GM23338 (cell line): ENCODE measurements around the gene POR. TPM values are rescaled to one million over a fixed set of nuclear protein-coding genes. Genes with fewer than 3 reads are reported as not detected.

Experiments
- ATAC-seq: fragments of 200-7000 bp; cut with Tn5 transposase; 3 replicates; pipeline ENCODE4 v1.9.1; 2020
- DNase-seq: peaks from one replicate; pipeline ENCODE4 v3.0.0-alpha.2; 2015; ENCODE audit warnings: low spot score
- H2AFZ ChIP-seq: fragments of 200-600 bp; sonication (generic); 2 replicates; pipeline ENCODE4 v1.8.0; 2016; ENCODE audit warnings: antibody characterized with exemption, mild to moderate bottlenecking, moderate library complexity
- H3F3A ChIP-seq: fragments of 200-600 bp; sonication (generic); replicated peaks from 2 replicates; pipeline ENCODE4 v1.8.0; 2017; ENCODE audit warnings: antibody characterized with exemption, mixed run types, low read depth
- H3K27ac ChIP-seq: fragments of 200-600 bp; sonication (generic); 2 replicates; pipeline ENCODE4 v1.6.1; 2016; ENCODE audit warnings: low read depth
- H3K27me3 ChIP-seq: fragments of 200-600 bp; sonication (generic); 2 replicates; pipeline ENCODE4 v1.8.0; 2016; ENCODE audit warnings: mild to moderate bottlenecking, mixed run types, moderate library complexity; ENCODE audit not compliant: insufficient read depth
- H3K36me3 ChIP-seq: fragments of 200-600 bp; sonication (generic); 2 replicates; pipeline ENCODE4 v1.8.0; 2016; ENCODE audit warnings: mild to moderate bottlenecking; ENCODE audit not compliant: insufficient read depth
- H3K4me1 ChIP-seq: fragments of 200-600 bp; sonication (generic); 2 replicates; pipeline ENCODE4 v1.8.0; 2016; ENCODE audit warnings: mild to moderate bottlenecking, moderate library complexity; ENCODE audit not compliant: insufficient read depth
- H3K4me2 ChIP-seq: fragments of 200-600 bp; sonication (generic); 2 replicates; pipeline ENCODE4 v1.7.1; 2017; ENCODE audit warnings: mixed run types
- H3K4me3 ChIP-seq: fragments of 200-600 bp; sonication (generic); 2 replicates; pipeline ENCODE4 v1.6.1; 2016; ENCODE audit warnings: mixed run types
- H3K79me2 ChIP-seq: fragments of 200-600 bp; sonication (generic); replicated peaks from 2 replicates; pipeline ENCODE4 v1.8.0; 2017; ENCODE audit warnings: mild to moderate bottlenecking; ENCODE audit not compliant: insufficient read depth
- H3K9me2 ChIP-seq: fragments of 200-600 bp; sonication (generic); 2 replicates; pipeline ENCODE4 v1.8.0; 2017; ENCODE audit not compliant: insufficient read depth
- H4K20me1 ChIP-seq: fragments of 200-600 bp; sonication (generic); replicated peaks from 2 replicates; pipeline ENCODE4 v1.8.0; 2017; ENCODE audit warnings: mild to moderate bottlenecking; ENCODE audit not compliant: insufficient read depth
- H3K27ac Mint-ChIP-seq: 2 replicates; pipeline ENCODE4 v1.8.0; 2020; ENCODE audit warnings: inconsistent platforms, mild to moderate bottlenecking, moderate library complexity, mixed read lengths
- H3K27me3 Mint-ChIP-seq: 3 replicates; pipeline ENCODE4 v1.8.0; 2022; ENCODE audit warnings: low read depth, mild to moderate bottlenecking, moderate library complexity, mixed read lengths, inconsistent platforms; ENCODE audit not compliant: insufficient read depth, poor library complexity
- H3K36me3 Mint-ChIP-seq: 3 replicates; pipeline ENCODE4 v1.8.0; 2021; ENCODE audit warnings: low read depth, mild to moderate bottlenecking, inconsistent platforms, moderate library complexity, mixed read lengths
- H3K4me1 Mint-ChIP-seq: 3 replicates; pipeline ENCODE4 v1.8.0; 2020; ENCODE audit warnings: mild to moderate bottlenecking, inconsistent platforms, mixed read lengths
- H3K4me3 Mint-ChIP-seq: 3 replicates; pipeline ENCODE4 v1.8.0; 2021; ENCODE audit warnings: moderate library complexity, mild to moderate bottlenecking, inconsistent platforms, mixed read lengths
- H3K9me3 Mint-ChIP-seq: 3 replicates; pipeline ENCODE4 v1.8.0; 2020; ENCODE audit warnings: moderate library complexity, mild to moderate bottlenecking, inconsistent platforms, mixed read lengths
- CREB1 ChIP-seq: fragments of 250-450 bp; sonication (Bioruptor Pico); IDR thresholded peaks from 2 replicates; pipeline ENCODE4 v1.5.0; 2020; ENCODE audit warnings: low read depth, mild to moderate bottlenecking, moderate library complexity
- CTCF ChIP-seq, 2 experiments: fragments of 200-600 bp in 1 of 2; sonication (generic) in 1 of 2; conservative IDR thresholded peaks; 2 replicates each; pipeline versions ENCODE4 v1.5.1 to v1.6.1; 2016 to 2017; ENCODE audit warnings: antibody characterized with exemption in 2 of 2, low read depth in 2 of 2, mild to moderate bottlenecking in 2 of 2, moderate library complexity in 1 of 2
- ETS1 ChIP-seq: IDR thresholded peaks from 2 replicates; pipeline ENCODE4 v1.6.1; 2016; ENCODE audit warnings: antibody characterized with exemption
- EZH2 ChIP-seq: fragments of 200-600 bp; sonication (generic); IDR thresholded peaks from one replicate; pipeline ENCODE4 v1.8.0; 2017; ENCODE audit warnings: antibody characterized with exemption, mild to moderate bottlenecking, low read depth; ENCODE audit not compliant: unreplicated experiment
- JUNB ChIP-seq: IDR thresholded peaks from one replicate; pipeline ENCODE4 v1.6.1; 2016; ENCODE audit warnings: antibody characterized with exemption; ENCODE audit not compliant: unreplicated experiment
- NANOG ChIP-seq: IDR thresholded peaks from 2 replicates; pipeline ENCODE4 v1.6.1; 2016; ENCODE audit warnings: antibody characterized with exemption, borderline replicate concordance
- POLR2AphosphoS5 ChIP-seq: IDR thresholded peaks from 2 replicates; pipeline ENCODE4 v1.6.1; 2016; ENCODE audit warnings: antibody characterized with exemption, low read depth
- REST ChIP-seq: IDR thresholded peaks from one replicate; pipeline ENCODE4 v1.6.1; 2018; ENCODE audit warnings: antibody characterized with exemption; ENCODE audit not compliant: unreplicated experiment
- STAT1 ChIP-seq: IDR thresholded peaks from one replicate; pipeline ENCODE4 v1.6.1; 2016; ENCODE audit warnings: antibody characterized with exemption; ENCODE audit not compliant: unreplicated experiment
- ZNF114 ChIP-seq: fragments of 250-450 bp; sonication (Bioruptor Pico); IDR thresholded peaks from 2 replicates; pipeline ENCODE4 v1.5.0; 2020; ENCODE audit warnings: mild to moderate bottlenecking, moderate library complexity
- ZNF331 ChIP-seq: fragments of 250-450 bp; sonication (Bioruptor Pico); IDR thresholded peaks from 2 replicates; pipeline ENCODE4 v1.5.0; 2020; ENCODE audit warnings: low read depth, mild to moderate bottlenecking, moderate library complexity
- polyA plus RNA-seq: library from polyadenylated mRNA; unstranded; fragments of >200 nt; fragmentation: Nextera tagmentation; extraction: Ambion mirVana; gene quantifications from 2 replicates; pipeline ENCODE4 v1.2.1, GENCODE V29; 2016
- total RNA-seq: library from RNA; depleted of rRNA; stranded (reverse); fragments of >200 nt; shearing (Covaris generic); gene quantifications from 2 replicates; pipeline ENCODE4 v1.2.3, GENCODE V29; 2014

The POR gene
- total and polyA plus RNA-seq, 2 experiments from 2014 or later, result 126 to 164 TPM

GRCh38 chr7:75938921-75939320 is 24.0 kb downstream of the POR start:
- Histone ChIP-seq H3F3A (no peaks in the 10 kb centered on the region), H3K4me3 (no peak overlapping the region), H2AFZ (no peak overlapping the region), H3K4me1 (no peaks in the 10 kb centered on the region), H3K79me2 (peaks cover 64% of the 10 kb centered on the region), H3K4me2 (no peak overlapping the region), H3K27ac (no peak overlapping the region), H4K20me1 (peaks cover 31% of the 10 kb centered on the region), H3K36me3 (no peaks in the 10 kb centered on the region), H3K27me3 (no peaks in the 10 kb centered on the region), H3K9me2 (no peaks in the 10 kb centered on the region)
- Mint-ChIP-seq H3K27ac (peak overlapping the region; percentile 82), H3K4me1 (no peaks in the 10 kb centered on the region; the same call in 2 of the 3 replicates), H3K9me3 (no peaks in the 10 kb centered on the region; the same call in 2 of the 3 replicates), H3K4me3 (no peak overlapping the region), H3K36me3 (peaks cover 20% of the 10 kb centered on the region), H3K27me3 (peaks cover 11% of the 10 kb centered on the region)
- no peak for DNase-seq
- ATAC-seq, result no peak
- TF ChIP-seq POLR2AphosphoS5 (no peak), ZNF114 (CRISPR knock-in tag) (no peak)

- H3K4me1 ChIP-seq, result no peaks in the 10 kb centered on the region
Measured at GRCh38 chr7:75943864-75944263, 28.9 kb downstream of the POR start.

More at GRCh38 chr7:75943864-75944263, 28.9 kb downstream of the POR start:
- H3K4me1 Mint-ChIP-seq, result 0 out of 3 replicates have a peak, but pooled peaks cover 3% of the 10 kb centered on the region
- Histone ChIP-seq H3K9me2 (no peaks in the 10 kb centered on the region), H3K36me3 (no peaks in the 10 kb centered on the region; the same call in 1 of the 2 replicates), H3K27me3 (no peaks in the 10 kb centered on the region), H3K4me3 (no peak overlapping the region), H3F3A (no peaks in the 10 kb centered on the region), H3K79me2 (peaks cover 70% of the 10 kb centered on the region), H2AFZ (no peak overlapping the region), H3K27ac (no peak overlapping the region), H4K20me1 (peaks cover 40% of the 10 kb centered on the region; the same call in 1 of the 2 replicates), H3K4me2 (no peak overlapping the region)
- no peaks in the 10 kb centered on the region for H3K9me3 Mint-ChIP-seq
- H3K36me3 Mint-ChIP-seq, result 0 out of 3 replicates have a peak, but pooled peaks cover 10% of the 10 kb centered on the region
- H3K27me3 Mint-ChIP-seq, result peaks cover 7% of the 10 kb centered on the region
- no peak overlapping the region for H3K27ac Mint-ChIP-seq
- TF ChIP-seq CREB1 (CRISPR knock-in tag), result no peak
- TF ChIP-seq NANOG, result no peak
- no peak for TF ChIP-seq ETS1
- TF ChIP-seq ZNF331 (CRISPR knock-in tag), result no peak
- no peak for TF ChIP-seq ZNF114 (CRISPR knock-in tag)
- no peak for TF ChIP-seq POLR2AphosphoS5
- no peak for TF ChIP-seq EZH2
- no peak for TF ChIP-seq JUNB
- TF ChIP-seq CTCF (conservative IDR thresholded peaks at IDR 0.05; ENCODE audit: low read depth in 2 of 2), result no peak
- no peak for TF ChIP-seq STAT1
- no peak for TF ChIP-seq REST
- DNase-seq, result no peak
- peak; percentile 22; the same call in 1 of the 3 replicates for ATAC-seq
- no peak overlapping the region for H3K4me3 Mint-ChIP-seq
